PC-3 (cell line): Measurements from ENCODE around the gene PCSK1N. TPM values are rescaled to one million over a fixed set of nuclear protein-coding genes. Genes with fewer than 3 reads are reported as not detected.

Experiments used
- ATAC-seq: fragments of 200-7000 bp; cut with Tn5 transposase; 2 replicates; pipeline ENCODE4 v1.9.1; 2020; ENCODE audit warnings: mild to moderate bottlenecking, moderate library complexity
- BruUV-seq: library from RNA; stranded (reverse); fragments of 400-500 nt; replicated peaks from 2 replicates; lab custom pipeline; 2021; lab: Mats Ljungman, UMichigan
- CTCF ChIA-PET: fragments of 300-600 bp; sonication (Branson Sonifier 250); formaldehyde crosslinking; loops from one replicate; lab custom pipeline; 2022; ENCODE audit warnings: antibody characterized with exemption; lab: Charles Lee
- POLR2A ChIA-PET: fragments of 300-600 bp; sonication (Branson Sonifier 250); formaldehyde crosslinking; loops from one replicate; lab custom pipeline; 2022; ENCODE audit warnings: antibody characterized with exemption; ENCODE audit not compliant: unreplicated experiment; lab: Charles Lee
- DNase-seq: peaks from one replicate; pipeline ENCODE4 v3.0.0-alpha.2; 2015
- H2AFZ ChIP-seq: fragments of 300-600 bp; sonication (generic); 2 replicates; pipeline ENCODE4 v1.6.0; 2016; ENCODE audit warnings: antibody characterized with exemption, low read length
- H3F3A ChIP-seq: fragments of 300-600 bp; sonication (generic); one replicate; pipeline ENCODE4 v1.6.0; 2017; ENCODE audit warnings: antibody characterized with exemption, low read length, control low read depth, mild to moderate bottlenecking; ENCODE audit not compliant: unreplicated experiment
- H3K27ac ChIP-seq: fragments of 300-600 bp; sonication (generic); 2 replicates; pipeline ENCODE4 v1.5.1; 2016; ENCODE audit warnings: mild to moderate bottlenecking, low read length
- H3K27me3 ChIP-seq: fragments of 300-600 bp; sonication (generic); 2 replicates; pipeline ENCODE4 v1.6.1; 2016; ENCODE audit warnings: low read length, mixed read lengths
- H3K36me3 ChIP-seq: fragments of 300-600 bp; sonication (generic); 2 replicates; pipeline ENCODE4 v1.6.1; 2016; ENCODE audit warnings: low read depth, mixed run types, low read length, mixed read lengths
- H3K4me1 ChIP-seq: fragments of 300-600 bp; sonication (generic); 2 replicates; pipeline ENCODE4 v1.5.1; 2016; ENCODE audit warnings: low read length; ENCODE audit not compliant: insufficient read depth
- H3K4me2 ChIP-seq: fragments of 300-600 bp; sonication (generic); 2 replicates; pipeline ENCODE4 v1.6.0; 2016; ENCODE audit warnings: low read length
- H3K4me3 ChIP-seq: fragments of 300-600 bp; sonication (generic); 2 replicates; pipeline ENCODE4 v1.5.1; 2016; ENCODE audit warnings: mild to moderate bottlenecking, low read length, mixed read lengths
- H3K79me2 ChIP-seq: fragments of 300-600 bp; sonication (generic); 2 replicates; pipeline ENCODE4 v1.6.1; 2017; ENCODE audit warnings: low read length, mixed read lengths
- H3K9ac ChIP-seq: fragments of 300-600 bp; sonication (generic); 2 replicates; pipeline ENCODE4 v1.6.0; 2016; ENCODE audit warnings: mild to moderate bottlenecking, low read length
- H3K9me2 ChIP-seq: fragments of 300-600 bp; sonication (generic); replicated peaks from 2 replicates; pipeline ENCODE4 v1.6.1; 2016; ENCODE audit warnings: mixed run types, low read length, mixed read lengths
- H3K9me3 ChIP-seq: fragments of 300-600 bp; sonication (generic); 2 replicates; pipeline ENCODE4 v1.6.1; 2016; ENCODE audit warnings: low read length, mixed read lengths
- H4K20me1 ChIP-seq: fragments of 300-600 bp; sonication (generic); 2 replicates; pipeline ENCODE4 v1.6.1; 2016; ENCODE audit warnings: low read length, mixed read lengths
- CTCF ChIP-seq: fragments of 300-600 bp; sonication (generic); conservative IDR thresholded peaks from 2 replicates; pipeline ENCODE4 v1.5.1; 2017; ENCODE audit warnings: antibody characterized with exemption, low read depth, mild to moderate bottlenecking, low read length
- EZH2 ChIP-seq: fragments of 300-600 bp; sonication (generic); IDR thresholded peaks from one replicate; pipeline ENCODE4 v1.6.1; 2017; ENCODE audit warnings: antibody characterized with exemption, mild to moderate bottlenecking, low read length; ENCODE audit not compliant: unreplicated experiment
- EZH2phosphoT487 ChIP-seq: fragments of 300-600 bp; sonication (generic); IDR thresholded peaks from 2 replicates; pipeline ENCODE4 v1.6.1; 2018; ENCODE audit warnings: mild to moderate bottlenecking, antibody characterized with exemption, low read length, borderline replicate concordance
- intact Hi-C: fragments of 100-400 bp; cut with micrococcal nuclease; formaldehyde crosslinking; loops from 2 replicates; pipeline ENCODE4 v1.9.0; 2023
- total RNA-seq: library from RNA; depleted of rRNA; stranded (reverse); fragments of >200 nt; gene quantifications from 2 replicates; pipeline ENCODE4 v1.2.3, GENCODE V29; 2014; rRNA removed

The PCSK1N gene
- total RNA-seq, 1 experiment from 2014 or later = 135 TPM

DNA sequence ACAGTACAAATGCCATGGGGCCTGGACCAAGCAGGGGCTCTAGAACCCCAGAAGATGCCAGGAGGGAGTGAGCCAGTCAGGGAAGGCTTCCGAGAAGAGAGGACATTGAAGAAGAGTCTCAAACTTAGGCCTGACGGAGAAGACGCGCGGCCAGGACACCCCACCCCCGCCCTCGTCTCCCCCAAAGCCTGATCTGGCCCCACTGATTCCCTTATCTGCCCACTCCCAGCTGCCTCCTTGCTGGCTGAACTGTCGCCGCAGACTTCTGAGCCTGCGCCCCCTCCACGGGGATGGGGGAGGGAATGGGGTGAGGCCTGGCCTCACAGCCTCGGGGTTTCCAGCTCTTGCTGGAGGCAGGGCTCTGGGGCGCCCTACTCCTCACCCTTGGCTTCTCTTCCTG, 52.6 kb downstream of the PCSK1N start:
- ChIA-PET CTCF (no interaction called here), POLR2A (no interaction called here)
- ATAC-seq (no peak), DNase-seq (no peak)
- intact Hi-C loops = no loop called here
- Histone ChIP-seq H3K9me3 (no peaks in the 10 kb centered on the region), H3K27me3 (no peaks in the 10 kb centered on the region), H3K4me1 (no peaks in the 10 kb centered on the region), H3K27ac (no peak overlapping the region), H3K9ac (no peak overlapping the region), H4K20me1 (no peaks in the 10 kb centered on the region), H3K36me3 (no peaks in the 10 kb centered on the region), H3K79me2 (no peaks in the 10 kb centered on the region), H3F3A (no peaks in the 10 kb centered on the region), H3K9me2 (no peaks in the 10 kb centered on the region), H3K4me3 (no peak overlapping the region), H2AFZ (no peak overlapping the region), H3K4me2 (no peak overlapping the region)
- no TSS peak for BruUV-seq
- TF ChIP-seq CTCF = no peak
- no peak for TF ChIP-seq EZH2
- no peak for TF ChIP-seq EZH2phosphoT487

GRCh38 chrX:48782216-48782615, 53.2 kb downstream of the PCSK1N start:
- no peaks in the 10 kb centered on the region for H3K27me3 ChIP-seq
- TF ChIP-seq EZH2phosphoT487 (no peak), EZH2 (no peak), CTCF (no peak)
- intact Hi-C loops = no loop called here
- no peaks in the 10 kb centered on the region for H3K9me2 ChIP-seq
- no TSS peak for BruUV-seq
- H4K20me1 ChIP-seq = no peaks in the 10 kb centered on the region
- H2AFZ ChIP-seq = no peak overlapping the region
- no peak overlapping the region for H3K4me3 ChIP-seq
- H3F3A ChIP-seq = no peaks in the 10 kb centered on the region
- no peaks in the 10 kb centered on the region for H3K4me1 ChIP-seq
- POLR2A ChIA-PET = no interaction called here
- DNase-seq (no peak), ATAC-seq (no peak)
- no peak overlapping the region for H3K9ac ChIP-seq
- H3K36me3 ChIP-seq = no peaks in the 10 kb centered on the region
- CTCF ChIA-PET = no interaction called here
- no peaks in the 10 kb centered on the region for H3K9me3 ChIP-seq
- H3K27ac ChIP-seq = no peak overlapping the region
- H3K79me2 ChIP-seq = no peaks in the 10 kb centered on the region
- no peak overlapping the region for H3K4me2 ChIP-seq

GRCh38 chrX:48781705-48782104, 53.7 kb downstream of the PCSK1N start:
- H3K27me3 ChIP-seq = no peaks in the 10 kb centered on the region
- no peaks in the 10 kb centered on the region for H3K9me3 ChIP-seq
- H3K27ac ChIP-seq = no peak overlapping the region
- CTCF ChIA-PET = no interaction called here
- H3K4me2 ChIP-seq = no peak overlapping the region
- H3K4me3 ChIP-seq = no peak overlapping the region
- H3F3A ChIP-seq = no peaks in the 10 kb centered on the region
- no peak overlapping the region for H2AFZ ChIP-seq
- no peak overlapping the region for H3K9ac ChIP-seq
- no peaks in the 10 kb centered on the region for H3K9me2 ChIP-seq
- H3K79me2 ChIP-seq = no peaks in the 10 kb centered on the region
- no peak for ATAC-seq
- no peaks in the 10 kb centered on the region for H3K36me3 ChIP-seq
- H4K20me1 ChIP-seq = no peaks in the 10 kb centered on the region
- intact Hi-C loops = no loop called here
- TF ChIP-seq CTCF = no peak
- no peak for TF ChIP-seq EZH2
- no peak for TF ChIP-seq EZH2phosphoT487
- POLR2A ChIA-PET = no interaction called here
- no peak for DNase-seq
- BruUV-seq = no TSS peak
- H3K4me1 ChIP-seq = no peaks in the 10 kb centered on the region

Other genes with a start within 250 kb of the PCSK1N start
- gene WDR13, start 238.1 kb downstream of the PCSK1N start, total RNA-seq = 93.3 and 106 TPM in 2 replicates
- 0.66 TPM in 1 of 2 replicates, not detected in the other for gene WAS, start 151.8 kb downstream of the PCSK1N start, total RNA-seq
- gene SUV39H1, start 138.9 kb downstream of the PCSK1N start, total RNA-seq = 22.3 and 31.7 TPM in 2 replicates
- gene GLOD5, start 73.9 kb downstream of the PCSK1N start, total RNA-seq = not detected in 2 replicates
- not detected in 2 replicates for gene GATA1, start 49.0 kb downstream of the PCSK1N start, total RNA-seq
- 58.0 and 61.7 TPM in 2 replicates for gene HDAC6, start 33.5 kb downstream of the PCSK1N start, total RNA-seq
- not detected in 2 replicates for gene ERAS, start 9.1 kb downstream of the PCSK1N start, total RNA-seq
- gene TIMM17B, start 62.2 kb upstream of the PCSK1N start, total RNA-seq = 101 and 119 TPM in 2 replicates
- 189 and 241 TPM in 2 replicates for gene PQBP1, start 62.3 kb upstream of the PCSK1N start, total RNA-seq
- 46.6 and 46.8 TPM in 2 replicates for gene SLC35A2, start 76.0 kb upstream of the PCSK1N start, total RNA-seq
- 24.1 and 25.6 TPM in 2 replicates for gene PIM2, start 83.4 kb upstream of the PCSK1N start, total RNA-seq
- 41.4 and 50.9 TPM in 2 replicates for gene OTUD5, start 122.0 kb upstream of the PCSK1N start, total RNA-seq
- 0.51 and 0.86 TPM in 2 replicates for gene KCND1, start 136.2 kb upstream of the PCSK1N start, total RNA-seq
- 31.1 and 44.3 TPM in 2 replicates for gene GRIPAP1, start 166.7 kb upstream of the PCSK1N start, total RNA-seq
- 46.9 and 56.9 TPM in 2 replicates for gene TFE3, start 207.7 kb upstream of the PCSK1N start, total RNA-seq
- 5.3 and 7.1 TPM in 2 replicates for gene CCDC120, start 223.4 kb upstream of the PCSK1N start, total RNA-seq
- 0.07 and 0.69 TPM in 2 replicates for gene PRAF2, start 238.4 kb upstream of the PCSK1N start, total RNA-seq
- 27.2 and 34.8 TPM in 2 replicates for gene WDR45, start 244.3 kb upstream of the PCSK1N start, total RNA-seq